GM19455 (cell line): ENCODE results near the gene KIZ.

ENCODE experiments used
- ATAC-seq: cut with Tn5 transposase; IDR thresholded peaks from one replicate; pipeline ENCODE4 v1.9.1; 2021; ENCODE audit not compliant: unreplicated experiment

KIZ gene, protein sequence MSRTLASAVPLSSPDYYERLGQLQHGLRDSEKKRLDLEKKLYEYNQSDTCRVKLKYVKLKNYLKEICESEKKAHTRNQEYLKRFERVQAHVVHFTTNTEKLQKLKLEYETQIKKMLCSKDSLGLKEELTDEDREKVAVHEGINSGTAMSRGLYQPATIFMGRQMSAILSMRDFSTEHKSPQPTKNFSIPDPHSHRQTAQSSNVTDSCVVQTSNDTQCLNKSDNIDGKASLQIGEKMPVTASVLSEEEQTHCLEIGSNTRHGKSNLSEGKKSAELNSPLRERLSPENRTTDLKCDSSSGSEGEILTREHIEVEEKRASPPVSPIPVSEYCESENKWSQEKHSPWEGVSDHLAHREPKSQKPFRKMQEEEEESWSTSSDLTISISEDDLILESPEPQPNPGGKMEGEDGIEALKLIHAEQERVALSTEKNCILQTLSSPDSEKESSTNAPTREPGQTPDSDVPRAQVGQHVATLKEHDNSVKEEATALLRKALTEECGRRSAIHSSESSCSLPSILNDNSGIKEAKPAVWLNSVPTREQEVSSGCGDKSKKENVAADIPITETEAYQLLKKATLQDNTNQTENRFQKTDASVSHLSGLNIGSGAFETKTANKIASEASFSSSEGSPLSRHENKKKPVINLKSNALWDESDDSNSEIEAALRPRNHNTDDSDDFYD

DNA sequence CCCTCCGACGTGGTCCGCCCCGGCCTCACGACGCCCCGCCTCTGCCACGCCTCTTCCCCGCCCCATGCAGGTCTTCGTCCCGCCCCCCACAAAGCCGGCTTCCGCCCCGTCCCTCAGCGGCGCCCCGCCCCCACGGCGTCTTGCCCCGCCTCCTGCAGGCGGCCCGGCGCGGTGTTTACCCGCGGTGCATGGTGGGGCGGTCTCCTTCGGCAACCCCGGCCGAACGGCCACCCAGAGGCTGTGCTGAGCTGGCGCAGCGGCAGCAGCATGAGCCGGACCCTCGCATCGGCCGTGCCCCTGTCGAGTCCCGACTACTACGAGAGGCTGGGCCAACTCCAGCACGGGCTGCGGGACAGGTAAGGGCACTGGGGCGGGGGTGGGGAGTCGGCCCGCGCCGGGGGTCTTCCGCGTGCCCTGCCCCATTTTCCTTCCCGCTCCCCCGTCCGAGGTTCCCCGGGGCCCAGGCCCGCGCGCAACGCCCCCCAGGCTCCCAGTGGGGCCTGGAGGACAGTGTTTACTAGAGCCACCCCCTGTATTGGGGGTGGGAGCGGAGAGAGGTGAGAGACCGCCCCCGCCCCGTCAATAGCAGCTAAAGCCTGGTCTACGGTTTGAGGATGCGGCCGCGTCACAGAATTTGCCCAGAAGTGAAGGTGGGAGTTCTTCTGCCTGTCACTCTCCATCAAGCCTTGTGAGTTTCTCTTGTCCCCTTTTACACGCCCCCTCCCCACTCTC lies at the start of gene KIZ:
Gene KIZ (plus strand): TSS at position 234 of the 732 bp plus-strand sequence. CDS start 34 bp downstream, at position 268.
- peak; percentile 93 for ATAC-seq

DNA sequence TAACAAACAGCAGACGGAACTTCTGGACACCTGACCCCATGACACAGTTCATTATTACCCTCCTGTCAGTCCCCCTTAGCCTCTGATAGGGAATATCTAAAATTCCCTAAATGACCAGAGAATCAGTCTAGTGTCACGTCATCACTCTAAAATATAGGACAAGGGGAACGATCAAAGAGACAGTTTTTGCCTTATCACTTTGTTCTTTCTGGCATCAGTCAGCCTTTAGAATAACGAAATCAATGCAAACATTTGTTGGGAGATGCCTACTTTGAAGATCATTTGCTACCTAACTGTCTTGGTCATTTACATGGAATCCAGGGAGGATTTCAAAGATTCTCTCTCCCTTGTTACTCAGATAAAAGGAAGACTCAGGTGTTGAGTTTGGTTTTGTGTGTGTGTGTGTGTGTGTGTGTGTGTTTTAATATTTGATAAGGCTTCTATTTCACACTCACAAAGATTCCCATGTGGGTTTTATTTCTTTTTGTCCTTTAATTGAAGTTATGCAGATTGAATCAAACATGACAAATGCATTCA lies 48.0 kb upstream of the KIZ start:
- ATAC-seq: no peak

DNA sequence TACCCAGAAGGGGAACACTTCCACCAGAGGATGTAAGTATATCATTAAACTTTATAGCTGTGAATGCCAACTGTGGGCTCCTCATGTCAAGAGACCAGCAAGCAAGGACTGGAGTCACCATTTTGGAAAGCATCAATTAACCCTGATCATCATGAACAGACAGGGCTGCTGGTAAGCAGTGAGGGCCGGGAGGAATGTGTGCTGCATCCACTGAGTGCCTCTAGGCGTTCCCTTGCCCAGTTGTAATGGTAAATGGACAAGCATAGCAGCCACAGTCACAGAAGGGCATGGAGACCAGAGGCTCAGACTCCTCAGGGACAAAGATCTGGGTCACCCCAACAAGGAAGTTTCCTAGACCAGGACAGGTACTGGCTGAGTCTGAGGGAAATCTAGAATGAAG lies 43.3 kb upstream of the KIZ start:
- no peak for ATAC-seq

DNA sequence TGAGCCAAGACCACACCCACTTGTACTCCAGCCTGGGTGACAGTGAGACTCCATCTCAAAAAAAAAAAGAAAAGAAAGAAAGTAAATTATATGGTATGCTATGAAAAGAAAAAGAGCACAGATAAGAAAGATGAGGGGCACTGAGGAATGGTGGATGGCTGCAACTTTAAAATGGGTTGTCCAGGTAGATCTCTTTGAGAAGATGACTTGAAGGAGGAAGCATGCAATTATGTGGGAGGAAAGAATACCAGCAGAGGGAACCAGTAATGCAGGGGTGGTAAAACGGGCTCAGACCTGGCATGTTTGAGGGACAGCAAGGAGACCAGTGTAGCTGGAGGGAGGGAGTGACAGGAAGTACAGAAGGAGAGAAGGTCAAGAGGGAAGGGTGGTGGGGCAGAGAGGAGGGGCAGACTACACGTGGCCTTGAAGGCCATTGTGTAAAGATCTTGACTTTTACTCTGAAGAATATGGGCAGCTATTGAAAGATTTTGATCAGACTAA lies 42.0 kb upstream of the KIZ start:
- no peak for ATAC-seq

DNA sequence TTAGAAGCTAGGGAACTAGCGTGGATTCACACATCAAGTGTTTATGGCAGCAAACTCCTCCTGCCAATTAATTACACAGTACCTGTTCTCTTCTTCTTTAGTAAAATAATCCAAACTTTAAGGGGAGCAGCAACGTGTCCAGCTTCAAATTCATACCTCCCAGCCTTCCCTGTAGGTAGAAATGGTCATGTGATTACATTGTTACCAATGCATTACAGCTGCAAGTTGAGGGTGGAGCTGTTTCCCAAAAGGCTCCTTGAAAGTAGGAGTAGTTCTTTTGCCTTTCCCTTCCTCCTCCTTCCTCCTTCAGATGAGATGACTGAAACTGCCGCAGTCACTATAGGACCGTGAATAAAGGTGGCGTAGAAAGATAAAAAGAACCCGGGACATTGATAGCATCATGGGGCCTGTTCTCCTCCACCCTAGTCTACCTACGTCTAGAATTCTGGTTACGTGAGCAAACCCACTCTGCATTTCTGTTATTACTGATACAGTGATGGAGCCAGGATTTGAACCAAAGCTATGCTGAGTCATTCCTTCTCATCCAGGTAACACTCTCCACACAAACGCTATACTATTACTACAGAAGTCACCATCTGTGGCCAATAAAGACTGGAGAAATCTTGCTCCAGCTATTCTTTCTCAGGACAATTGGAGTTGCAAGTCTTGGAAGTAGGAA lies 37.9 kb upstream of the KIZ start:
- ATAC-seq: no peak

DNA sequence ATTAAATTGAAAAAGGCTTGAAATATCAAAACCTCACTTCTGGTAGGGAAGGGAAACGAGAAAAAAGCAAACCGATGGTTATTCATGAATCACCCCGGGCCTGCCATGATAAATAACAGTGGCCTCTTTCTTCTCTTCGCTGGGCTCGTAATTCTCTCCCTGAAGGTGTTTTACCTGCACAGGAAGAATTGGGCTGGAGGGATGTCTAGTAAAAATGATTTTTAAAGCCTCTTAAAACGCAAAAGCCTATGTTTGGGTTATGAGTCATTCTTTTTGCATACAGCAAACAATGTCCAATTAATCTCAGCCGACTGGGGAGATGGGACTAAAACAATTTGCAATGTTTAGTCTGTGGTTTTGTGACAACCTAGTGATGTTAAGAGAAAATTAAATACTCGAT lies 36.5 kb upstream of the KIZ start:
- ATAC-seq: no peak

DNA sequence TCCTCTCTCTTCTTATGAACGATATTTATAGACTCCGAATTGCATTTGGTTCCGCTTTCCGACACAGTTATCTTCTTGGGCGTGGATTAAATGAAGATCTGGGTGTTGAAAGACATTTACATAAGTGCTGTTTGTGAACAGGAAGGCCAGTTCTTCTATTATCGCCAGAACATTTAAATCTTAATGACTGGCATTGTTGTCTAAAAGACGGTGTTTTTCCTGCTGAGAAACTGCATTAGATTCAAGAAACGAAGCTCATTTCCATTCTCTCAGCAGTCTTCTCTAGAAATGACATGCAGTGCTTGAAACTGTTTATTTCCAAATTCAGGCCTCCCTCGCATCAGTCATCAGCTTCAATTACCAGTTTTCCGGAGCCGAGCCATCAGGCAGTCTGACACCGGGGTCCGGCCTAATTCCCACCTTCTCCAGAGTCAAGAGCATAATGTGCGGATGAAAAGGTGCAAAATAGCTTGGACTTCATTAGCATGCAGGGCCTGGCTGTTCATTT lies 35.7 kb upstream of the KIZ start:
- no peak for ATAC-seq

DNA sequence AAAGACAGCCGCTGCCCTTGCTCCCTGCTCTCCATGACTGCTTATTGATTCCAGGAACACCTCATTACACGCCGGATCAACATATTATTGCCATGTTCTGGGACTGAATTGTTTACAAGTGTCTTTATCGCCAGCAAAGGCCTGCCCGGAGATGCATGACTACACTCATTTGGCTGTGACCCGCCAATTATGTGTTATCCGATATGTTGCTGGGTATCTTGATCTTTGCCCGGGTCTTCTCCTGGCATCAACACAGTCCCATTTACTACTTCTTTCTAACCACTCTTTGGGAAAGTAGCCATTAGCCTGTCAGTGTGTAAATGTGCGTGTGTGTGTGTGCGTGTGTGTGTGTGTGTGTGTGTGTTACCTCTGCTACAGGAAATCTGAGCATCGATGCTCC lies 35.2 kb upstream of the KIZ start:
- ATAC-seq: no peak

DNA sequence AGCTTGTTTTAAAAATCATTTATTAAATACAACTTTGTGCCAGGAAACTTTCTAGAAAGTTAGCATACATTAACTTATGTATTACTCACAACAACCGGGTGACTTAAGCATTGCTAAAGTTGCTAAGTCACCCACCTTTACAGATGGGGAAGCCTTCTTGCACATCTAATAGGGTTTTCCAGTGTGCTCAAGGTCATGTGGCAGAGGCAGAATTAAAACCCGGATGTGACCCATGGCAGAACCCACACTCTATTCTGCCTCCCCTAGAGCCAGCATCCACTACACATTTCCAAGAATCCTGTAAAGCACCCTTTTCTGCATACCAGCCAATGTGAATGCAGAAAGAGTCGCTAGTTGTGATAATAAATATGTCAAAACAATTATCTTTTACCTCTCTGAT lies 33.1 kb upstream of the KIZ start:
- ATAC-seq: no peak

DNA sequence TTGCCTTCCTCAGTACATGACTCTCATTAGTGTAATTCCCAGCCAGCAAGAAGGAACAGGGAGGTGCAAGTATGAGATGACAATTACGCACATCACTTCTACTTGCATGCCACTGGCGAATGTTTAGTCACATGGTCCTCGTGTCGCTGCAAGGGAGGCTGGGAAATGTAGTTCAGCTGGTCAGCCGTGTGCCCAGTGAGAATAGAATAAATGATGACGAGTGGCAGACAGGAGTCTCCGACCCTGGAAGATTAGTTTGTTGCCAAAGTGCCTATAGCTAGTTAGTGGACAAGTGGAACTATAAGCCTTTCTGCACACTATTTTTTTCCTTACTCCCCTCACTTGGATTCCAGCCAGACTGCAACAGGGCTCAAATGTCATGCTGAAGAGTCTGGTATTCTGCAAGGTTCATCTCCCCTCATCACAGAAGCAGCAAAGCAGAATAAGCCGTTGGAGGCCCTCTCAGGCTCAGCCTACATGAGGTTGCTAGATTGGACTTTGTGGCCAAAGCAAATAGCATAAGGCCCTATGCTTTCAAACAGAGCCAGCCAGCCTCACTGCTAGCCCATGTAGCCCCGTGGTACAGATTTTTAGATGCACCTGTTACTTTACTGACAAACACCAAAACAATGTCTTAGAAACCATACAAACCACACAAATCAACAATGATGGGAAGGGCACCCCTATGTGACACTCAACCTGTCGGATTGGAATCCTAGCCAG lies 29.4 kb upstream of the KIZ start:
- ATAC-seq: no peak

DNA sequence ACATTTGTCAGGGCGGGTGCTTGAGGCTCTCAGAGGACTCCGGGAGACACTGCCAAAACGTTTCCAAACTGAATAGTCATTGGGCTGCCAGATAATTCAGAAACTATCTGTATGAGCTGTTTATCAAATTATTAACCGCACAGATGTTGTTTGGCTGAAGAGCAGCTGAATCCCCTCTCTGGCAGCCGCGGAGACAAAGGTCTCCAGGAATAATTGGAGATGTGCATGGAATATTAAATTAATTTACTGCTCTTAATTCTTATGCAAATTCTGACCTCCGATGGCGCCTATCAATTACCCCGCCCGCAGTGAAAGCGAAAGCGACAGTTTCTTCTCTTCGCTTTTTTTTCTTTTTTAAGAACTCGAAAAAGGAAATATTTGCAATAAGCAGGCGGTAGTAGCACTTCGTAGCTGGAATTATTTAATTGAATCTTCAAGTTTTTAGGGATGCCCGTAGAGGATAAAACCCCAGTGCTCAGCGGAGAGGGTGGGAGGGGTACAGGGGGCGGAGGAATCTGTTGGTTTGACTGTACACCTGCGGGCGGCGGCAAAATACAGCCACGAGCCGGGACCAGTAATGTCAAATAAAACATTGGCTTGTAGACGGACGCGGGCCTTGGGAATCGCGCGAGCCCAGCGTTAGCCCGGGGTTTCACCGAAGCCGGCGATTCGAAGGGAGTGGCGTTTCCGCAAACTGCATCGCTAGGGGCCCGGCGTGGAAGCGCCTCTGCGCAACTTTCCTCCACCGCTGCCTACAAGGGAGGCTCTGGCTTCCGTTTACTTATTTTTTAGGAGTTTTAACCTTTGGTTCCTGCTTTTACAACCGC lies 25.9 kb upstream of the KIZ start:
- ATAC-seq: peak; percentile 50

DNA sequence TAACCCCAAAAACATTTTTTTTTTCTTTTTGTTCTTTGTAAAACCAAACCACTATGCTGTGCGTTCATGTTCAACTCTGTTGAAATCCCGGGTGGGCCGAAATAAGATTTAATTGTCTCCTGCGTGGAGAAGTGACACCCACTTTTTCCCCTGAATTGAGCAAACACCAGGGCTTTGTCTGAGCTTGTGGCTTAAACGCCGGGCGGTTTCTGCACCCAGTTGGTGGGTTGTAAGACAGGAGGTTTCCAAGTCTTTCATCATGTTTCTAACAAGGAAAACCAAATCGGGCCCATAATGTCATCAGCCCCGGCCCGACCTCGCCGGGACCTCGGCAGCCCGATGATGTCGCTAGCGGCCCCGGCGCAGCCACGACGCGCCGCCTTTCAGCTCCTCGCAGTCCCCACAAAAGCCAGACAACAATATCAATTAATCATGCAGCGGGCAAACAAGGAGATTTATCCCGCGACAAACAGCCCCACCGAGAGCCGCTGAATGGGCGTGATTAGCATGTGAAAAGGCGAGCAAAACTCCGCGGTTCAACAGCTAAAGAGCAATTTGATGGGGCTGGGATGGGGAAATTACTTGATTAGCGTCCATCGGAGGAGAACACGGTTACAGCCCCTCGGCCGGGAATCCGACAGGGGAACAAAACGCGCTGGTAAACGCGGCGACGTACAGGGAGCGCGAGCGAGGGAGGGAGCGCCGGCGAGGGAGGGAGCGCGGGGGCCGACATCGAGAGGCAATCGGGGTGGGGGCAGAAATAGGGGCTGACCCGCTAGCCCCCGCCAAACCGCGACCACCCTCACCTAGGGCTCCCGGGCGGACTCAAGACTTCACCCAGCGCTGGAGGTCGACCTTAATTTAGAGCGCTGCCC lies 25.1 kb upstream of the KIZ start:
- ATAC-seq: peak; percentile 14

DNA sequence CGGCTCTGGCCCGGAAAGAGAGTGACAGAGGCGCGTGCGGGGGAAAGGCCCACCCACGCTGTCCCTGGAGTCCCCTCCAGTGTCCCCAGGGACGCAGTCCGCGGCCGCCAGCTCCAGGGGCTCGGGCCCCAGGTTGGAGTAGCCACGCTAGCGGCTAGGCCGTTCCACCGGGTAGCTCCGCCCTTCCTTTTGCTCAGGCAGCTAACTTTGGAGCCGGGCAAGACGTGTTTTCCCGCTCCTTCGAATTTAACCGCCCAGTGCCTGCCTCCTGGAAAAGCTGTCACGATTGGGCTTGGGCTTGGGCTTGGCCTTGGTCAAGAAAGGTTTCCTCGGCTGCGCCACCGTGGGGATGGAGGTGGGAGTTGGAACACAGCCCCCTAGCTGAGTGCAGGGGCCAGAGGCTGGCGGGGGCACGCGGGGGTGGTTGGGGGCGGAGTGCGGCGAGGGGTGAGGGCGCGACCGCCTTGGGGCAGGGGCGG lies 24.4 kb upstream of the KIZ start:
- peak; percentile 19 for ATAC-seq

DNA sequence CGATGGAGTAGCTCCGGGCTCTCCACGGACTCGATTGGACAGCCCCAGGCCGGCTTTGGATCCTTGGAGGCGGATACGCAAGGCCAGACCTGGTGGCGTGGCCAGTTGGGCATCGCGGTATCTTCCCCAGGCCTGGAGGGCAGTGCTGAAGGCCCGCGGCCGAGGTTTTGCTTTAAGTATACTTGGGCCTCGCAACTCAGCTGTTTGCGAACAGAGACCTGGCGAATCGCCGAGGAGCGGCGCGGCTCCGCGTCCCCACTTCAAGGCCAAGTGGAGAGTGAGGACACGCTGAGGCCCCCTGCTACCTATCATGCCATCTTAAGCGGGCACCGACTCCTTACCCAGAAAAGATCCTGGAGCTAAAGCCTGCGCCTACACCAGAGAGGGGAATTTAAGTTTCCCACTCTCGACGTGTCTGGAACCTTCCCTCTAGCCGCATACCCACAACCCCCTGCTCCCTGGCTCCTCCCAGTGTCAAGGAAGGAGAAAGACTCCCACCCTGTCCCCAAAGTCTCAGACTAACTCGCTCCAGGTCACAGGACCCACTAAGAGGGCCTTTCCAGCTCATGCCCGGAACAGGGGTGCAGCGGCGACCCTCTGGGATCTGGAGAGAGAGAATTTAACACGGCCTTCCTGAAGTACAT lies 23.8 kb upstream of the KIZ start:
- ATAC-seq: no peak

DNA sequence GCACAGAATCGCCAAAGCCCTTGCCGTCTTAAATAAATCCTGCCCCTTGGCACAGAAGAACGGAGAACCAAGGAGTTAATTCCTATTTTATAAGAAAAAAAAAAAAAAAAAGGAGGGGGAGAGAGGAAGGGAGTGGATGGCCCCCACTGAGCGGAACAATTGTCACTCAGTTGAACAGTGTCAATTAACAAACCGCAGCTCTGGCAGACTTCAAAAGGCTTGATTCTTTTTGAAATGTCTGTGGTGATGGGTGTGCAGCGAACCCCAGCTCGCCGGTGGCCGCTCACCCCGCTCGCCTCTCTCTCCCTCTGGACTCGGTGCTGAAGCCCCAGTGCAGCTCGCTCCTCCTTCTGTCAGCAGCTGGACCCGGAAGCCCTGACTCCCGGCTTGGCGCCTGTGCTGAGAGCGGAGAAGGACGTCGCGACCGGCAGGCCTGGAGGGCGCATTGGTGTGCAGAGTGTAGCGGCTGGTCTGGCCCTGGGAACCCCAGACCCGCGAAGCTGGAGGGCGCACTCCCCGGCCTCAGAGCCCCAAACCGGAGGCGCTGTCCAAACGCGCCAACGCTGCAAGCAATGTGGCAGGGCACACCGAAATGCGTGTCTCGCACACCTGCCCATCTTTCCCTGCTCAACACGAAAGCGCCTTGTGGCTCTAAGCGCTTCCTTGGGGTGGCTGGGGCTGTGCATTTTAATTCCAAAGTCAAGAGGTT lies 23.1 kb upstream of the KIZ start:
- no peak for ATAC-seq

DNA sequence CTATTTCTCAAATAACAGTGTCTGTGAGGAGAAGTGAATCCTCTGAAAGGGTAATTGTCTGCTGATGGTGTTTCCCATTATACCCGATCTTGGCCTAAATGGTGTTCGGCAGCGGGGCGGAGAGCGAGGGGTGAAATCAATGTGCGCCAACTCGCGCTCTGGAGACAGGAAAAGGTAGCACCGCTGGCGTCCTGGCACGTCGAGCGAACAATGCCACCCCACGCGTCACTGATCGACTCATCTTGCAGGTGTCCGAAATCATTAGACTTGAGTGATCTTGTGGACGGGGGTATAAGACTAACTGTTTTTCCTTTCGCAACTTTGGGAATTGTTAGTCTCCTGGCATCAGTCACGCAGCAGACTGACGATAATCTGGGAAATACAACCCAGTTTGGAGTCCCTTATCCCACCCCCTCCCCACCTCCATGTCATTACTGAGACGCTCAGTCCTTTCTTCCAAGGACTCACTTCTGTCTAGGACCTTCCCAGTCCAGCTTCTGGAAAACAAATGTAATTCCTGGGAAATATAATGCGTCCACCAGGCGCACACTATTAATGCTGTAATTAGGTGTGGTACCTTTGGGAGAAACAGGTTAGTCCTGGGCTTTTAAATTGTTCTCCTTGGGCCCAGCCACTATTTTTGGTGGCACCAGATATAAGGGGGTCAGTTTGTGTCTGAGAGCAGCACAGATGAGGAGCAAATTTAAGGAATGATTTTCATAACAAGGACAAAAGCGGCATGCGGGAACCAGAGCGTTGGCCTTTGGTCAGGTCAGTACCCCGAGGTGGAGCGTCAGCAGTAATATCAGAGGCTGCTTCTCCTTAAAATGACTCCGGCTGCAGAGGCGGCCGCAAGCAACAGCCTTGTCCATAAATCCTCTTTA lies 22.1 kb upstream of the KIZ start:
- ATAC-seq: no peak
